Measurements from ENCODE around the gene BRMS1. TPM values are rescaled to one million over a fixed set of nuclear protein-coding genes. Genes with fewer than 3 reads are reported as not detected.

Gene BRMS1
- total and polyA plus RNA-seq, 10 of the 15 experiments (the other 5 are each of a cell fraction or from before 2014, with no cell fraction given): 2.1 to 85.3 (median 48.5) TPM

DNA sequence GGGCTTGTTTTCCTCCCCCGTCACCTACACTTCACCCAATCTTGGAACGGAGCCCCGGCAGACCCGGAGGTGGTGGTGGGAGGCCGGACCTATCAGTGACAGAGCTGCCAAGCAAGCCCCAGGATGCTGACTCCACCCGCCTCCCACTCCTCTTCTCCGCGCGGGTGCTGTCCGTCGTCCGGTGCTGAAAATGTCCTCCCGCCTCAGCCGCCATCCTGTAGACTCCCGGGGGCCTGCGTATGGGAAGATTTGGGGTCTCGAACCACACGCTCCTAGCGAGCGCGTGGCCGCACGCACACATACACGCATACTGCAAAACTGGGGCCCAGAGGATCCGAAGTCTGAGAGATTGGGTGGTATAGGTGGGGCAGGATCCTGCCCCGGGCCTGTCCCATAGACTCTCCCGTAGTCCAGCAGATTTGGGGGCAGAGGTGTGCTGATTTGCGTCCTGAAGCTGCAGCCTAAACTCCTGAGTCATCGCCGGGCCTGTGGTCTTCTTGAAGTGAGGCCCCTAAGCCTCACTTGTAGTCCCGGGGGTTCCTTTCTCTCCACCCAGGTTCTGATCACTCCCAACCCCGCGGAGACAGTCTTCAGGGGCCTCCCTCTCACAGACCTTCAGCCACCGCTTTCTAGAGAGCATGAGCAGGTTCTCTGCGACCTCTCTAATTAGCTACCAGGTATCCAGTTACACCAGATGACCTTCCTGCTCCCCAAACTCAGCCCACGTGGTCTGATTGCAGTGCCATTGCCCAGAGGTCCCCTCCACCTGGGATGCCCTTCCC, 55.2 kb downstream of the BRMS1 start (continued):
- TF ChIP-seq, protein P1, sequence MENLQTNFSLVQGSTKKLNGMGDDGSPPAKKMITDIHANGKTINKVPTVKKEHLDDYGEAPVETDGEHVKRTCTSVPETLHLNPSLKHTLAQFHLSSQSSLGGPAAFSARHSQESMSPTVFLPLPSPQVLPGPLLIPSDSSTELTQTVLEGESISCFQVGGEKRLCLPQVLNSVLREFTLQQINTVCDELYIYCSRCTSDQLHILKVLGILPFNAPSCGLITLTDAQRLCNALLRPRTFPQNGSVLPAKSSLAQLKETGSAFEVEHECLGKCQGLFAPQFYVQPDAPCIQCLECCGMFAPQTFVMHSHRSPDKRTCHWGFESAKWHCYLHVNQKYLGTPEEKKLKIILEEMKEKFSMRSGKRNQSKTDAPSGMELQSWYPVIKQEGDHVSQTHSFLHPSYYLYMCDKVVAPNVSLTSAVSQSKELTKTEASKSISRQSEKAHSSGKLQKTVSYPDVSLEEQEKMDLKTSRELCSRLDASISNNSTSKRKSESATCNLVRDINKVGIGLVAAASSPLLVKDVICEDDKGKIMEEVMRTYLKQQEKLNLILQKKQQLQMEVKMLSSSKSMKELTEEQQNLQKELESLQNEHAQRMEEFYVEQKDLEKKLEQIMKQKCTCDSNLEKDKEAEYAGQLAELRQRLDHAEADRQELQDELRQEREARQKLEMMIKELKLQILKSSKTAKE (IDR thresholded peaks at IDR 0.05; ENCODE audit: low read depth, poor library complexity, severe bottlenecking): peak; percentile 43
- peak; percentile 95 for TF ChIP-seq SIN3A (IDR thresholded peaks at IDR 0.05; ENCODE audit: low read depth, low read length)
- 0 out of 2 replicates have a peak, but pooled peaks have one; percentile 15 for TF ChIP-seq NR2F1 (conservative IDR thresholded peaks at IDR 0.05)
- TF ChIP-seq EZH2 (IDR thresholded peaks at IDR 0.05; ENCODE audit: borderline replicate concordance, control insufficient read depth, low read depth, low read length): no peak
- TF ChIP-seq MEF2A (IDR thresholded peaks at IDR 0.05; ENCODE audit: insufficient read depth, low read depth, low read length): no peak
- TF ChIP-seq, protein P2, sequence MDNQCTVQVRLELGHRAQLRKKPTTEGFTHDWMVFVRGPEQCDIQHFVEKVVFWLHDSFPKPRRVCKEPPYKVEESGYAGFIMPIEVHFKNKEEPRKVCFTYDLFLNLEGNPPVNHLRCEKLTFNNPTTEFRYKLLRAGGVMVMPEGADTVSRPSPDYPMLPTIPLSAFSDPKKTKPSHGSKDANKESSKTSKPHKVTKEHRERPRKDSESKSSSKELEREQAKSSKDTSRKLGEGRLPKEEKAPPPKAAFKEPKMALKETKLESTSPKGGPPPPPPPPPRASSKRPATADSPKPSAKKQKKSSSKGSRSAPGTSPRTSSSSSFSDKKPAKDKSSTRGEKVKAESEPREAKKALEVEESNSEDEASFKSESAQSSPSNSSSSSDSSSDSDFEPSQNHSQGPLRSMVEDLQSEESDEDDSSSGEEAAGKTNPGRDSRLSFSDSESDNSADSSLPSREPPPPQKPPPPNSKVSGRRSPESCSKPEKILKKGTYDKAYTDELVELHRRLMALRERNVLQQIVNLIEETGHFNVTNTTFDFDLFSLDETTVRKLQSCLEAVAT (IDR thresholded peaks at IDR 0.05): peak; percentile 10; the same call in 1 of the 2 replicates
- TF ChIP-seq NBN (IDR thresholded peaks at IDR 0.05): peak; percentile 88; the same call in 1 of the 2 replicates
- peak; percentile 88 for TF ChIP-seq SMARCA5 (IDR thresholded peaks at IDR 0.05)
- no peak for TF ChIP-seq NR2C1 (IDR thresholded peaks at IDR 0.05)
- TF ChIP-seq TCF7 (IDR thresholded peaks at IDR 0.05; ENCODE audit: borderline replicate concordance): no peak
- peak; percentile 96 for TF ChIP-seq MXI1 (IDR thresholded peaks at IDR 0.05; ENCODE audit: low read depth, low read length)
- TF ChIP-seq RCOR1 (conservative IDR thresholded peaks at IDR 0.05; ENCODE audit: low read depth, low read length): peak; percentile 89; the same call in 1 of the 2 replicates
- no peak for TF ChIP-seq KAT2A (conservative IDR thresholded peaks at IDR 0.05; ENCODE audit: control insufficient read depth, low read depth, low read length)
- TF ChIP-seq IKZF1 (conservative IDR thresholded peaks at IDR 0.05): no peak
- TF ChIP-seq FOXM1 (IDR thresholded peaks at IDR 0.05; ENCODE audit: low read depth, low read length): no peak
- TF ChIP-seq FOXK2 (IDR thresholded peaks at IDR 0.05): no peak; the same call in 1 of the 2 replicates
- TF ChIP-seq IRF4 (IDR thresholded peaks at IDR 0.05; ENCODE audit: low read depth, low read length): no peak
- TF ChIP-seq RAD51 (IDR thresholded peaks at IDR 0.05): no peak
- TF ChIP-seq SUPT20H (IDR thresholded peaks at IDR 0.05; ENCODE audit: borderline replicate concordance, control insufficient read depth, low read depth, low read length): no peak

All from GM12878 (cell line).